Mammary epithelial cell (primary cell): Measurements from ENCODE around the gene BCL2L14.

ENCODE experiments used
- EZH2 ChIP-seq: IDR thresholded peaks from 2 replicates; pipeline ENCODE4 v1.6.1; 2012; ENCODE audit warnings: low read length, inconsistent platforms, borderline replicate concordance
- TF ChIP-seq, protein P1 (sequence below), 2 donors: IDR thresholded peaks in 1 of 2; conservative IDR thresholded peaks in 1 of 2; 2 replicates each; pipeline ENCODE4 v1.5.1; 2011 to 2012; ENCODE audit warnings: inconsistent platforms in 2 of 2, low read length in 2 of 2, mild to moderate bottlenecking in 2 of 2, control low read depth in 1 of 2, low read depth in 1 of 2; ENCODE audit not compliant: insufficient read depth in 1 of 2; ENCODE audit errors: extremely low read depth in 1 of 2

DNA sequence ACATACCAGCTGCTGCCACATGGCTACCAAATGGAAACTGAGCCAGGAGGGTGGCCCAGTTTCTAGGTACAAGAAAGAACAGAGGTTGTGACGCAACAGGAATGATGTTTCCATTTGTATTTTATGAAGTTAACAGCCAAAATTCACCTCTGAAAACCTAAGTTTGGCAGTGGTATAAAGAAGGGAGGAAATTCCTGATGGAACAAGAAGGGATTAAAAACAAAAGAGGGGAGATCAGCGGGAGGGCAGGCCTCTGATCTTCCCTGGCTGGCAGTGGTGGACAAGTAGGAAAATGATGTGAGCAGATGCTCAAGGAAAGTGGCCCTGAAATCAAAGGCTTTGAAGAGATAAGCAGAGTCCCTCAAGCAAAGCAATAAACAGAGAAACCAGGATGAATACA lies 47.3 kb upstream of the BCL2L14 start:
- TF ChIP-seq, protein P1, sequence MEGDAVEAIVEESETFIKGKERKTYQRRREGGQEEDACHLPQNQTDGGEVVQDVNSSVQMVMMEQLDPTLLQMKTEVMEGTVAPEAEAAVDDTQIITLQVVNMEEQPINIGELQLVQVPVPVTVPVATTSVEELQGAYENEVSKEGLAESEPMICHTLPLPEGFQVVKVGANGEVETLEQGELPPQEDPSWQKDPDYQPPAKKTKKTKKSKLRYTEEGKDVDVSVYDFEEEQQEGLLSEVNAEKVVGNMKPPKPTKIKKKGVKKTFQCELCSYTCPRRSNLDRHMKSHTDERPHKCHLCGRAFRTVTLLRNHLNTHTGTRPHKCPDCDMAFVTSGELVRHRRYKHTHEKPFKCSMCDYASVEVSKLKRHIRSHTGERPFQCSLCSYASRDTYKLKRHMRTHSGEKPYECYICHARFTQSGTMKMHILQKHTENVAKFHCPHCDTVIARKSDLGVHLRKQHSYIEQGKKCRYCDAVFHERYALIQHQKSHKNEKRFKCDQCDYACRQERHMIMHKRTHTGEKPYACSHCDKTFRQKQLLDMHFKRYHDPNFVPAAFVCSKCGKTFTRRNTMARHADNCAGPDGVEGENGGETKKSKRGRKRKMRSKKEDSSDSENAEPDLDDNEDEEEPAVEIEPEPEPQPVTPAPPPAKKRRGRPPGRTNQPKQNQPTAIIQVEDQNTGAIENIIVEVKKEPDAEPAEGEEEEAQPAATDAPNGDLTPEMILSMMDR (conservative IDR thresholded peaks at IDR 0.05 in 1 of 2, IDR thresholded peaks at IDR 0.05 in 1 of 2; ENCODE audit: extremely low read depth in 1 of 2, insufficient read depth in 1 of 2, low read depth in 1 of 2, low read length in 2 of 2), result no peak
- TF ChIP-seq EZH2, result no peak
